GM04503 (cell line): ENCODE data around the gene SLC30A3.

Source experiments
- DNase-seq: peaks from one replicate; pipeline ENCODE4 v3.0.0-alpha.2; 2012; ENCODE audit warnings: low read depth

The SLC30A3 gene

GRCh38 chr2:27203741-27204140, 59.1 kb downstream of the SLC30A3 start:
- DNase-seq, result no peak
